ENCODE data around the gene PIGN. TPM values are rescaled to one million over a fixed set of nuclear protein-coding genes. Genes with fewer than 3 reads are reported as not detected.

The PIGN gene
- total RNA-seq, 1 experiment from 2014 or later: 29.5 TPM

DNA sequence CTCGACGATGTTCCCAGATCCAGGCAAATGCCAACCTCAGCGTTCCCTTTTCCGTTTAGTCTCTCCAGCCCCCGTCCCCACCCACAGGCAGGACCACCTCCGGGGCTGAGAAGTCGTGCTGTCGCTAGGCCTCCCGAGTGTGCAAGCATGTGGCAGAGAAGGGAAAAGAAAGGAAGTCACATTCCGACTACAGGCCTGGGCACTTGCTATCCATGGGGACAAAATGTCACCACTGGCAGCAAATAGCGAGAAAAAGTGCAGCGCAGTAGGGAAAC is 420 bp downstream of the PIGN start:
- TSS peak; percentile 70 for BruUV-seq (replicated peaks)
- Mint-ChIP-seq H3K9me3 (ENCODE audit: unreplicated experiment) (no peaks in the 10 kb centered on the region), H3K4me1 (ENCODE audit: insufficient read depth, unreplicated experiment) (peaks cover 11% of the 10 kb centered on the region), H3K4me3 (ENCODE audit: unreplicated experiment) (peak overlapping the region; percentile 100), H3K27ac (ENCODE audit: low read depth, unreplicated experiment) (peak overlapping the region; percentile 95), H3K36me3 (ENCODE audit: insufficient read depth, unreplicated experiment) (peaks cover 7% of the 10 kb centered on the region), H3K27me3 (ENCODE audit: insufficient read depth, unreplicated experiment) (no peaks in the 10 kb centered on the region)
- ChIA-PET CTCF (interaction anchor here (1.1 to 3.7 kb wide), 3 partner anchors 18 to 66 kb away, joined by 3 to 40 read pairs (median 3); no protein-coding TSS in a partner anchor), POLR2A (interaction anchor here (0.6 to 9.5 kb wide), 26 partner anchors 9 to 533 kb away, joined by 3 to 146 read pairs (median 5); partner anchors contain the start of genes PHLPP1 and ZCCHC2)
- DNase-seq (ENCODE audit: unreplicated experiment): no peak
- intact Hi-C loops (cut with micrococcal nuclease): loop anchor here (10.0 kb wide), 2 partner anchors 338 to 788 kb away; partner anchors contain the start of gene ZCCHC2
- TF ChIP-seq, protein P1, sequence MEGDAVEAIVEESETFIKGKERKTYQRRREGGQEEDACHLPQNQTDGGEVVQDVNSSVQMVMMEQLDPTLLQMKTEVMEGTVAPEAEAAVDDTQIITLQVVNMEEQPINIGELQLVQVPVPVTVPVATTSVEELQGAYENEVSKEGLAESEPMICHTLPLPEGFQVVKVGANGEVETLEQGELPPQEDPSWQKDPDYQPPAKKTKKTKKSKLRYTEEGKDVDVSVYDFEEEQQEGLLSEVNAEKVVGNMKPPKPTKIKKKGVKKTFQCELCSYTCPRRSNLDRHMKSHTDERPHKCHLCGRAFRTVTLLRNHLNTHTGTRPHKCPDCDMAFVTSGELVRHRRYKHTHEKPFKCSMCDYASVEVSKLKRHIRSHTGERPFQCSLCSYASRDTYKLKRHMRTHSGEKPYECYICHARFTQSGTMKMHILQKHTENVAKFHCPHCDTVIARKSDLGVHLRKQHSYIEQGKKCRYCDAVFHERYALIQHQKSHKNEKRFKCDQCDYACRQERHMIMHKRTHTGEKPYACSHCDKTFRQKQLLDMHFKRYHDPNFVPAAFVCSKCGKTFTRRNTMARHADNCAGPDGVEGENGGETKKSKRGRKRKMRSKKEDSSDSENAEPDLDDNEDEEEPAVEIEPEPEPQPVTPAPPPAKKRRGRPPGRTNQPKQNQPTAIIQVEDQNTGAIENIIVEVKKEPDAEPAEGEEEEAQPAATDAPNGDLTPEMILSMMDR (IDR thresholded peaks at IDR 0.05; ENCODE audit: unreplicated experiment): no peak

DNA sequence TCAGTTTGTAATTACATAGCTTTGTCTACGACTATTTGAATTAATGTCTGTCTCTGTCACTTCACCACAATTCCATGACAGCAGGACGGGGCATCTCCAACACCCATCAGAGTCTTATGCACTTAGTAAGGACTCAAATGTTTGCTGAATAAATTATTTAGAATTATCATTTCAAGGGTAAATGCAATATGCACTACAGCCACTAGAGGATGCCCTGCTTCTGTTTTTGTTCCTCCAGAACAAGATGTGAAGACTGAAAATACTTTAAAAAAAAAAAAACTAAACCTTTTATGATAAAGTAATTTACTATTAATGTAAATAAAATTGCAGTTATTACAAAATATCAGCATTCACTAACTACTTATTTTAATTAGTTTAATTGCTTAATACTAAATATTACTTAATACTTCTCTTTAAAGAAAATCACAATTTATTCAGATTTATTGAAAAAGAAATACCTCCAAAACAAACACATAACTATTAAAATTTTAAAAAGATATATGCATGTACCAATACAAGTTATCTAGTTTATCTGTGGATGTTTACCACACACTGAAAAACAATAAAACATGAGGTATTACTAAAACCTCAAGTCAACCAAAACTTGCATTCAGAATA is 3.2 kb downstream of the PIGN start:
- POLR2A ChIA-PET: interaction anchor here (0.6 to 9.5 kb wide), 4 partner anchors 9 to 202 kb away, joined by 3 to 122 read pairs (median 4); no protein-coding TSS in a partner anchor
- Mint-ChIP-seq H3K27me3 (ENCODE audit: insufficient read depth, unreplicated experiment) (no peaks in the 10 kb centered on the region), H3K4me3 (ENCODE audit: unreplicated experiment) (no peak overlapping the region), H3K9me3 (ENCODE audit: unreplicated experiment) (no peaks in the 10 kb centered on the region), H3K36me3 (ENCODE audit: insufficient read depth, unreplicated experiment) (peaks cover 7% of the 10 kb centered on the region), H3K27ac (ENCODE audit: low read depth, unreplicated experiment) (no peak overlapping the region), H3K4me1 (ENCODE audit: insufficient read depth, unreplicated experiment) (peaks cover 6% of the 10 kb centered on the region)
- TF ChIP-seq, protein P1 (IDR thresholded peaks at IDR 0.05; ENCODE audit: unreplicated experiment): peak; percentile 86
- BruUV-seq (replicated peaks): no TSS peak
- peak; percentile 66 for DNase-seq (ENCODE audit: unreplicated experiment)
- intact Hi-C loops (cut with micrococcal nuclease): loop anchor here (1.0 to 10.0 kb wide), 5 partner anchors 66 to 791 kb away; partner anchors contain the start of genes TNFRSF11A and ZCCHC2
- CTCF ChIA-PET: interaction anchor here (0.6 to 4.8 kb wide), 22 partner anchors 9 to 574 kb away, joined by 3 to 105 read pairs (median 4); no protein-coding TSS in a partner anchor

DNA sequence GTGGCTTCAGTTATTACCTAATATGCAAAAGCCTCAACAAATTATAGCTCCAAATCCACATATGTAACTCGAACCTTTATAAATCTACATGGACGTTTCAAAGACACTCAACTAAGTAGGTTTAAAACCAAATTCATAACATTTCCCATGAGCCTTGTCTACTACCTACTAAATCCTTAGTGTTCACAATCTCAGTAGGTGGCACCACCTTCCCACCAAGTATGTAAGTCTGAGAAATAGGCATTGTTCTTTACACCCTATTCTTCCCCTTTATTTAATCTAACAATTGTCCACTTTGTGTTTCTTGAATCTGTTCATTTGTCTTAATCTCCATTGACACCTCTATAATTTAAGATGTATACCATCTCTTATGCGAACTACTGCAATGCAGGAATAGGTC is 4.6 kb downstream of the PIGN start:
- no peak overlapping the region for H3K27ac Mint-ChIP-seq (ENCODE audit: low read depth, unreplicated experiment)
- H3K9me3 Mint-ChIP-seq (ENCODE audit: unreplicated experiment): no peaks in the 10 kb centered on the region
- H3K4me1 Mint-ChIP-seq (ENCODE audit: insufficient read depth, unreplicated experiment): peaks cover 6% of the 10 kb centered on the region
- no peaks in the 10 kb centered on the region for H3K27me3 Mint-ChIP-seq (ENCODE audit: insufficient read depth, unreplicated experiment)
- H3K36me3 Mint-ChIP-seq (ENCODE audit: insufficient read depth, unreplicated experiment): peaks cover 2% of the 10 kb centered on the region
- BruUV-seq (replicated peaks): no TSS peak
- no peak for DNase-seq (ENCODE audit: unreplicated experiment)
- TF ChIP-seq, protein P1 (IDR thresholded peaks at IDR 0.05; ENCODE audit: unreplicated experiment): no peak
- ChIA-PET CTCF (interaction anchor here (0.7 to 4.8 kb wide), 7 partner anchors 15 to 402 kb away, joined by 3 to 105 read pairs (median 5); no protein-coding TSS in a partner anchor), POLR2A (interaction anchor here (9.5 kb wide), 1 partner anchor 66 kb away, joined by 122 read pairs; no protein-coding TSS in a partner anchor)
- no peak overlapping the region for H3K4me3 Mint-ChIP-seq (ENCODE audit: unreplicated experiment)
- intact Hi-C loops (cut with micrococcal nuclease): loop anchor here (5.0 to 10.0 kb wide), 3 partner anchors 145 to 793 kb away; partner anchors contain the start of genes TNFRSF11A and ZCCHC2

DNA sequence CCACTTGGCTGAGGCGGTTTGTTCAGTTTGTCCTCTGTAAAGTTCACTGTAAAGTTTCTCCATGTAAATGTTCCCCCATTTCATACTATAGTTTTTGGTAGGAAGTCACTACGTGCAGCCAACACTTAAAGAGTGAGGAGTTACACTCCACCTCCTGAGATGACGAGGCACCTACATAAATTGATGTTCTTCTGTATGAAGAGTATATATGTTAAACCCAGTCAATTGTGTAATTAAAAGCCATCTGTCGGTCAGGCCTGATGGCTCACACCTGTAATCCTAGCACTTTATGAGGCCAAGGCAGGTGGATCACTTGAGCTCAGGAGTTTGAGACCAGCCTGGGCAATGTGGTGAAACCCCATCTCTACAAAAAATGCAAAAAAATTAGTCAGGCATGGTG is 7.6 kb downstream of the PIGN start:
- POLR2A ChIA-PET: interaction anchor here (0.7 to 9.5 kb wide), 2 partner anchors 69 to 707 kb away, joined by 4 to 122 read pairs; no protein-coding TSS in a partner anchor
- no peaks in the 10 kb centered on the region for H3K27me3 Mint-ChIP-seq (ENCODE audit: insufficient read depth, unreplicated experiment)
- CTCF ChIA-PET: interaction anchor here (0.6 to 1.3 kb wide), 3 partner anchors 70 to 331 kb away, joined by 3 to 8 read pairs (median 3); no protein-coding TSS in a partner anchor
- intact Hi-C loops (cut with micrococcal nuclease): no loop called here
- no peaks in the 10 kb centered on the region for H3K36me3 Mint-ChIP-seq (ENCODE audit: insufficient read depth, unreplicated experiment)
- no peaks in the 10 kb centered on the region for H3K9me3 Mint-ChIP-seq (ENCODE audit: unreplicated experiment)
- no peak overlapping the region for H3K4me3 Mint-ChIP-seq (ENCODE audit: unreplicated experiment)
- no peak for DNase-seq (ENCODE audit: unreplicated experiment)
- TF ChIP-seq, protein P1 (IDR thresholded peaks at IDR 0.05; ENCODE audit: unreplicated experiment): no peak
- H3K27ac Mint-ChIP-seq (ENCODE audit: low read depth, unreplicated experiment): no peak overlapping the region
- BruUV-seq (replicated peaks): no TSS peak
- H3K4me1 Mint-ChIP-seq (ENCODE audit: insufficient read depth, unreplicated experiment): peaks cover 11% of the 10 kb centered on the region

All from MCF 10A (cell line).